ENCODE data around the gene ZSCAN22. TPM values are rescaled to one million over a fixed set of nuclear protein-coding genes. Genes with fewer than 3 reads are reported as not detected.

ZSCAN22 gene
- total RNA-seq, 1 donor from 2014 or later: 1.5 TPM

DNA sequence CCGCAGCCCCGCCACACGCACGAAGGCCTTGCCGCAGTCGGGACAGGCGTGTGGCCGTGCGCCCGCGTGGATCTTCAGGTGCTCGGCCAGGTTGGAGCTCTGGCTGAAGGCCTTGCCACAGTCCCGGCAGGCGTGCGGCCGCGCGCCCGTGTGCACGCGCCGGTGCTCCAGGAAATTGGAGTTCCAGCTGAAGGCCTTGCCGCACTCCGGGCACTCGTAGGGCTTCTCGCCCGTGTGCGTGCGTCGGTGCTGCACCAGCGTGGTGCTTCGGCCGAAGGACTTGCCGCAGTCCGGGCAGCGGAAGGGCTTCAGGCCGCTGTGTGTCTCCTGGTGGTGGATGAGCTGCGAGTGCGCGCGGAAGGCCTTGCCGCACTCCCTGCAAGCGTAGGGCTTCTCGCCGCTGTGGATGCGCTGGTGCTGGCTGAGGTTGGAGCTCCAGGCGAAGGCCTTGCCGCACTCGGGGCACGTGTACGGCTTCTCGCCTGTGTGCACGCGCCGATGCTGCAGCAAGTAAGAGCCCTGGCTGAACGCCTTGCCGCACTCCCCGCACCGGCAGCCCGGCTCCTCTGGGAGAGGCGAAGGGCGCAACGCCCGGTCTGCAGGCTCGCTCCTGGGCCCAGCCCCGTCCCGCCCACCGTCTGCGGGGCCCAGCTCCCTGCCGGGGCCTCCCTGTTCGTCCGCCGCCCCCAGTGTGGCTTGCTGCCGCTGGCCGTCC lies 30.1 kb downstream of the ZSCAN22 start:
- DNase-seq (ENCODE audit: low spot score): no peak
- no peak overlapping the region for H3K4me2 ChIP-seq
- H3K4me3 ChIP-seq: no peak overlapping the region

DNA sequence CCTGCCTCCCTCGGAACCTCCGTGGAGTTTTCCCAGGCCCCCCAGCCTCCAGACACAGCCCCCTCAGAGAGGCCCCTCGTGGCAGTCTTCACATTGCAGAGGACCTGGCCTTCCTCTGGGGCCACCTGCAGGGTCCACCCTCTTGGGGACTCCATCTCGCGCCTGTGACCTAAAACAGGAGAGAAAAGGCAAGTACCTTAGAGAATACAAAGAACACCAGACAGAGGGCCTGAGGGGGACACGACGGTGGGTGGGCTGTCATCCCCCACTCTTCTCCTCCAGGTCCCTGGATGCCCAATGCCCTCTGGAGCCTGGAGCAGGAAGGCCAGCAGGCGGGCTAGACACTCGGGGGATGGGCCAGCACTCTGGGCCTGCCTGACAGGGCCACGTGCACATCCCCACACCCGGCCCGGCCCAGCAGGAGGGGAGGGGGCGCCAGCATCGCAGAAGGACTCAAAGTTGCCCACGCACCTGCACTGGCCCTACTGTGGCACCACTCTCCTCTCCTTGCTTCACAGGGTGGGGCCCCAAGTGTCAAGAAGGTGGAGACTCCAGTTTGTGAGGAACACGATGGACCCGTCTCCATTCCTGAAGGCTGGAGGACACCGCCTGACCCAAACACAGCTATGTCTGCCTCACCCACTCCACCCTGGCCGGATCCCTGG lies 30.8 kb downstream of the ZSCAN22 start:
- Histone ChIP-seq H3F3A (ENCODE audit: low read depth) (peaks cover 7% of the 10 kb centered on the region), H3K27ac (no peak overlapping the region), H3K4me2 (no peak overlapping the region), H3K4me3 (no peak overlapping the region), H3K9ac (no peak overlapping the region), H3K9me3 (ENCODE audit: low read depth) (no peaks in the 10 kb centered on the region), H2AFZ (replicated peaks) (no peak overlapping the region), H3K36me3 (no peaks in the 10 kb centered on the region), H3K4me1 (no peaks in the 10 kb centered on the region), H3K79me2 (ENCODE audit: low read depth) (peaks cover 10% of the 10 kb centered on the region), H4K20me1 (ENCODE audit: low read depth) (no peaks in the 10 kb centered on the region), H3K27me3 (no peaks in the 10 kb centered on the region)
- H3K4me3 Mint-ChIP-seq: no peak overlapping the region
- DNase-seq (ENCODE audit: low spot score): no peak
- H3K4me1 Mint-ChIP-seq: peaks cover 11% of the 10 kb centered on the region
- H3K27ac Mint-ChIP-seq: no peak overlapping the region
- TF ChIP-seq, protein P1, sequence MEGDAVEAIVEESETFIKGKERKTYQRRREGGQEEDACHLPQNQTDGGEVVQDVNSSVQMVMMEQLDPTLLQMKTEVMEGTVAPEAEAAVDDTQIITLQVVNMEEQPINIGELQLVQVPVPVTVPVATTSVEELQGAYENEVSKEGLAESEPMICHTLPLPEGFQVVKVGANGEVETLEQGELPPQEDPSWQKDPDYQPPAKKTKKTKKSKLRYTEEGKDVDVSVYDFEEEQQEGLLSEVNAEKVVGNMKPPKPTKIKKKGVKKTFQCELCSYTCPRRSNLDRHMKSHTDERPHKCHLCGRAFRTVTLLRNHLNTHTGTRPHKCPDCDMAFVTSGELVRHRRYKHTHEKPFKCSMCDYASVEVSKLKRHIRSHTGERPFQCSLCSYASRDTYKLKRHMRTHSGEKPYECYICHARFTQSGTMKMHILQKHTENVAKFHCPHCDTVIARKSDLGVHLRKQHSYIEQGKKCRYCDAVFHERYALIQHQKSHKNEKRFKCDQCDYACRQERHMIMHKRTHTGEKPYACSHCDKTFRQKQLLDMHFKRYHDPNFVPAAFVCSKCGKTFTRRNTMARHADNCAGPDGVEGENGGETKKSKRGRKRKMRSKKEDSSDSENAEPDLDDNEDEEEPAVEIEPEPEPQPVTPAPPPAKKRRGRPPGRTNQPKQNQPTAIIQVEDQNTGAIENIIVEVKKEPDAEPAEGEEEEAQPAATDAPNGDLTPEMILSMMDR (IDR thresholded peaks at IDR 0.05): no peak
- TF ChIP-seq EZH2phosphoT487 (IDR thresholded peaks at IDR 0.05) (no peak), EZH2 (IDR thresholded peaks at IDR 0.05) (no peak)
- H3K36me3 Mint-ChIP-seq: peaks cover 2% of the 10 kb centered on the region
- peaks cover 12% of the 10 kb centered on the region for H3K27me3 Mint-ChIP-seq (ENCODE audit: insufficient read depth, low read depth)
- H3K9me3 Mint-ChIP-seq: no peaks in the 10 kb centered on the region

More for the DNA sequence above, 30.1 kb downstream of the ZSCAN22 start:
- H3K27ac Mint-ChIP-seq: no peak overlapping the region
- Histone ChIP-seq H3K27ac (no peak overlapping the region), H4K20me1 (ENCODE audit: low read depth) (no peaks in the 10 kb centered on the region), H3K36me3 (no peaks in the 10 kb centered on the region), H3K79me2 (ENCODE audit: low read depth) (peaks cover 10% of the 10 kb centered on the region), H3F3A (ENCODE audit: low read depth) (peaks cover 4% of the 10 kb centered on the region), H3K4me1 (no peaks in the 10 kb centered on the region), H2AFZ (replicated peaks) (no peak overlapping the region), H3K9me3 (ENCODE audit: low read depth) (no peaks in the 10 kb centered on the region), H3K9ac (no peak overlapping the region), H3K27me3 (no peaks in the 10 kb centered on the region)
- TF ChIP-seq EZH2phosphoT487 (IDR thresholded peaks at IDR 0.05): no peak
- TF ChIP-seq, protein P1 (IDR thresholded peaks at IDR 0.05): no peak
- TF ChIP-seq EZH2 (IDR thresholded peaks at IDR 0.05): no peak
- H3K36me3 Mint-ChIP-seq: peaks cover 2% of the 10 kb centered on the region
- H3K9me3 Mint-ChIP-seq: no peaks in the 10 kb centered on the region
- peaks cover 10% of the 10 kb centered on the region for H3K4me1 Mint-ChIP-seq
- H3K27me3 Mint-ChIP-seq (ENCODE audit: insufficient read depth, low read depth): peaks cover 14% of the 10 kb centered on the region
- H3K4me3 Mint-ChIP-seq: no peak overlapping the region

DNA sequence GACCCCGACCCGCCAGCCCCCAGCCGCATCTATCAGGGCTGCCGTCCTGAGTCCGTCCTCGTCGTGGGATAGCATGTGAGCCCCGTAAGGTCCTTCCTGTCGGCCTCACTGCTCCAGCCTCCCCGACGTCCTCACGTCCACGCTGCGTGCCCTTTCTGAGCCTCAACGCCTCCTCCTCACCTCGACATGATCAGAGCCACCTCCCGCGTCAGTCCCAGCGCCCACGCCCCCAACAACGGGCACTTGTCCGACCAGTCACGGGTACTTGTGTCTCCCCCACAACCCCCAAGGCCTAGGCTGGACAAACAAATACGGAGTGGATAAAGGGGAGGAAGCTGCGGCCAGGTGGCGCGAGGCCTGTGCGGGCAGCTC lies 35.1 kb downstream of the ZSCAN22 start:
- no peak for DNase-seq (ENCODE audit: low spot score)
- peaks cover 13% of the 10 kb centered on the region for H3K4me1 Mint-ChIP-seq
- TF ChIP-seq, protein P1 (IDR thresholded peaks at IDR 0.05): peak; percentile 15
- TF ChIP-seq EZH2 (IDR thresholded peaks at IDR 0.05): no peak
- peaks cover 12% of the 10 kb centered on the region for H3K27me3 Mint-ChIP-seq (ENCODE audit: insufficient read depth, low read depth)
- no peaks in the 10 kb centered on the region for H3K27me3 ChIP-seq
- peak overlapping the region; percentile 67 for H3K9ac ChIP-seq
- H3K27ac ChIP-seq: peak overlapping the region; percentile 54
- peak overlapping the region; percentile 60 for H2AFZ ChIP-seq (replicated peaks)
- no peaks in the 10 kb centered on the region for H3K4me1 ChIP-seq
- H4K20me1 ChIP-seq (ENCODE audit: low read depth): no peaks in the 10 kb centered on the region
- H3F3A ChIP-seq (ENCODE audit: low read depth): peaks cover 7% of the 10 kb centered on the region
- no peaks in the 10 kb centered on the region for H3K36me3 ChIP-seq
- peak overlapping the region; percentile 96 for H3K4me3 Mint-ChIP-seq
- H3K4me3 ChIP-seq: peak overlapping the region; percentile 59
- H3K79me2 ChIP-seq (ENCODE audit: low read depth): peaks cover 10% of the 10 kb centered on the region
- H3K4me2 ChIP-seq: peak overlapping the region; percentile 85
- peak overlapping the region; percentile 97 for H3K27ac Mint-ChIP-seq
- peaks cover 3% of the 10 kb centered on the region for H3K36me3 Mint-ChIP-seq
- H3K9me3 ChIP-seq (ENCODE audit: low read depth): no peaks in the 10 kb centered on the region
- H3K9me3 Mint-ChIP-seq: no peaks in the 10 kb centered on the region
